WTC11 (cell line): ENCODE measurements around the gene CLK3.

Experiments used
- CREB1 ChIP-seq: sonication (generic); formaldehyde crosslinking; IDR thresholded peaks from 2 replicates; pipeline ENCODE4 v1.8.0; 2023; ENCODE audit warnings: mild to moderate bottlenecking, missing genetic modification reagents
- ETV6 ChIP-seq: sonication (generic); formaldehyde crosslinking; IDR thresholded peaks from 2 replicates; pipeline ENCODE4 v1.8.1; 2022; ENCODE audit warnings: mild to moderate bottlenecking, missing genetic modification reagents
- FOXJ3 ChIP-seq: sonication (generic); formaldehyde crosslinking; IDR thresholded peaks from 2 replicates; pipeline ENCODE4 v1.9.0; 2021; ENCODE audit warnings: missing genetic modification reagents, mild to moderate bottlenecking, borderline replicate concordance
- FOXP4 ChIP-seq: sonication (generic); formaldehyde crosslinking; IDR thresholded peaks from 2 replicates; pipeline ENCODE4 v1.8.0; 2022; ENCODE audit warnings: mild to moderate bottlenecking, missing genetic modification reagents
- KAT7 ChIP-seq: sonication (generic); formaldehyde crosslinking; IDR thresholded peaks from 2 replicates; pipeline ENCODE4 v1.8.1; 2023; ENCODE audit warnings: missing genetic modification reagents, mild to moderate bottlenecking, borderline replicate concordance
- MYBL2 ChIP-seq: sonication (generic); formaldehyde crosslinking; IDR thresholded peaks from 2 replicates; pipeline ENCODE4 v1.8.1; 2023; ENCODE audit warnings: mild to moderate bottlenecking, moderate library complexity, missing genetic modification reagents
- SMAD3 ChIP-seq: sonication (generic); formaldehyde crosslinking; IDR thresholded peaks from 2 replicates; pipeline ENCODE4 v1.8.0; 2022; ENCODE audit warnings: missing genetic modification reagents, mild to moderate bottlenecking, borderline replicate concordance
- TF ChIP-seq, protein P1 (sequence below): fragments of 200-600 bp; IDR thresholded peaks from 2 replicates; pipeline ENCODE4 v1.8.0; 2022; ENCODE audit warnings: antibody characterized with exemption
- TF ChIP-seq, protein P2 (sequence below): sonication (generic); formaldehyde crosslinking; IDR thresholded peaks from 2 replicates; pipeline ENCODE4 v1.8.1; 2022; ENCODE audit warnings: mild to moderate bottlenecking, moderate library complexity, missing genetic modification reagents

GRCh38 chr15:74615508-74616365 is at the start of gene CLK3:
- TF ChIP-seq SMAD3 (CRISPR knock-in tag) = peak; percentile 81; the same call in 1 of the 2 replicates
- TF ChIP-seq FOXJ3 (CRISPR knock-in tag) = no peak
- TF ChIP-seq, protein P1, sequence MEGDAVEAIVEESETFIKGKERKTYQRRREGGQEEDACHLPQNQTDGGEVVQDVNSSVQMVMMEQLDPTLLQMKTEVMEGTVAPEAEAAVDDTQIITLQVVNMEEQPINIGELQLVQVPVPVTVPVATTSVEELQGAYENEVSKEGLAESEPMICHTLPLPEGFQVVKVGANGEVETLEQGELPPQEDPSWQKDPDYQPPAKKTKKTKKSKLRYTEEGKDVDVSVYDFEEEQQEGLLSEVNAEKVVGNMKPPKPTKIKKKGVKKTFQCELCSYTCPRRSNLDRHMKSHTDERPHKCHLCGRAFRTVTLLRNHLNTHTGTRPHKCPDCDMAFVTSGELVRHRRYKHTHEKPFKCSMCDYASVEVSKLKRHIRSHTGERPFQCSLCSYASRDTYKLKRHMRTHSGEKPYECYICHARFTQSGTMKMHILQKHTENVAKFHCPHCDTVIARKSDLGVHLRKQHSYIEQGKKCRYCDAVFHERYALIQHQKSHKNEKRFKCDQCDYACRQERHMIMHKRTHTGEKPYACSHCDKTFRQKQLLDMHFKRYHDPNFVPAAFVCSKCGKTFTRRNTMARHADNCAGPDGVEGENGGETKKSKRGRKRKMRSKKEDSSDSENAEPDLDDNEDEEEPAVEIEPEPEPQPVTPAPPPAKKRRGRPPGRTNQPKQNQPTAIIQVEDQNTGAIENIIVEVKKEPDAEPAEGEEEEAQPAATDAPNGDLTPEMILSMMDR = no peak
- TF ChIP-seq MYBL2 (CRISPR knock-in tag) = peak; percentile 86; the same call in 1 of the 2 replicates
- TF ChIP-seq, protein P2, sequence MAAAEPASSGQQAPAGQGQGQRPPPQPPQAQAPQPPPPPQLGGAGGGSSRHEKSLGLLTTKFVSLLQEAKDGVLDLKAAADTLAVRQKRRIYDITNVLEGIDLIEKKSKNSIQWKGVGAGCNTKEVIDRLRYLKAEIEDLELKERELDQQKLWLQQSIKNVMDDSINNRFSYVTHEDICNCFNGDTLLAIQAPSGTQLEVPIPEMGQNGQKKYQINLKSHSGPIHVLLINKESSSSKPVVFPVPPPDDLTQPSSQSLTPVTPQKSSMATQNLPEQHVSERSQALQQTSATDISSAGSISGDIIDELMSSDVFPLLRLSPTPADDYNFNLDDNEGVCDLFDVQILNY = peak; percentile 77; the same call in 1 of the 2 replicates
- TF ChIP-seq KAT7 = peak; percentile 72; the same call in 1 of the 2 replicates
- TF ChIP-seq CREB1 (CRISPR knock-in tag) = peak; percentile 78; the same call in 1 of the 2 replicates
- peak; percentile 45; the same call in 1 of the 2 replicates for TF ChIP-seq FOXP4 (CRISPR knock-in tag)
- peak; percentile 97 for TF ChIP-seq ETV6 (CRISPR knock-in tag)
